ENCODE measurements around the gene CERS1. TPM values are rescaled to one million over a fixed set of nuclear protein-coding genes. Genes with fewer than 3 reads are reported as not detected.
A peak's percentile ranks its signal among the peaks of the same experiment; 100 is the strongest.

Gene CERS1
- total RNA-seq, 2 experiments from 2014 or later = not detected

DNA sequence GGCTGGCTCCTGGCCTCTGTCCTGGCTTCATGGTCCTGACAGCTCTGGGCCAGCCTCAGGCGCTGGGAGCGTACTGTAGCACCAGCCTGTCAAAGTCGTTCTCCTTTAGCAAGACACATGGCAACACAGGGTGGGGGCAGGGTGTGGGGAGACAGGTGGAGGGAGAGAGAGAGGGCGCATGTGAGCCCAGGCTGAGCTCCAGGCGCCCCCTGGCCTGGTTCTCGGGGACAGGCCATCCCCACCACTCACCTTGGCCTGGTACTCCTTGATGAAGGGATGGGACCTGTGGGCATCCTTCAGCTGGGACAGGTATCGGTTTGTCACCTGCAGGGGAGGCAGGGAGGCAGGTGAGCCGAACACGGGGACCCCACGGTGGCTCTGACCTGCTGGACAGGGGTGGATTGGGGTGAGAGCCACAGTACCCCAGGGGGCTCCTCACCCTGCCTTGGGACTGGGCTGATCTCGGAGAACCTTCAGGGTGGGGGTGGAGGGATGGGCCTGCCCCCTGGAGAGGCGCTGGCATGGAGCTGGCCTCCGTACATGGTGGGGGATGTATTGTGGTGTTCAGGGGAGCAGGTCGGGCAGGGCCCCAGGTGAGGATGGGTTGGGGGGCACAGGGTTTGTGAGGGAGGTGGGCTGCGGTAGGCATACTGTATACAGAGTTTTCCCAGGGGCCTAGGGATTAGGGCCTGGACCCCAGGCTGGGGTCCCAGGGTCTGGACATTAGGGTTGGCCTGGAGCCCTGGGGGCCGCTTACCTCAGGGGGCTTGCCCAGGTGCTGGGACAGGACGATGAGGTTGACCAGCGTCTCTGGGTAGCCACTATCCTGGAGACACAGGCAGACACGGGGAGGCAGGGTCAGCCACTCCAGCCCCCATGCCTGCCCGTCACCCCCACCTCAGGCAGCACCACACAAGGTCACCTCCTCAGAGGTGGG lies 3.9 kb upstream of the CERS1 start:
- ATAC-seq (ENCODE audit: low read depth) (no peak), DNase-seq (no peak)
- no peak overlapping the region for H3K4me3 Mint-ChIP-seq
- H3K9me3 Mint-ChIP-seq = no peaks in the 10 kb centered on the region
- no peak overlapping the region for H3K27ac Mint-ChIP-seq
- H3K4me1 Mint-ChIP-seq = peaks cover 6% of the 10 kb centered on the region
- POLR2A ChIA-PET = no interaction called here
- H3K36me3 Mint-ChIP-seq = peaks cover 6% of the 10 kb centered on the region
- H3K27me3 Mint-ChIP-seq = peaks cover 19% of the 10 kb centered on the region

DNA sequence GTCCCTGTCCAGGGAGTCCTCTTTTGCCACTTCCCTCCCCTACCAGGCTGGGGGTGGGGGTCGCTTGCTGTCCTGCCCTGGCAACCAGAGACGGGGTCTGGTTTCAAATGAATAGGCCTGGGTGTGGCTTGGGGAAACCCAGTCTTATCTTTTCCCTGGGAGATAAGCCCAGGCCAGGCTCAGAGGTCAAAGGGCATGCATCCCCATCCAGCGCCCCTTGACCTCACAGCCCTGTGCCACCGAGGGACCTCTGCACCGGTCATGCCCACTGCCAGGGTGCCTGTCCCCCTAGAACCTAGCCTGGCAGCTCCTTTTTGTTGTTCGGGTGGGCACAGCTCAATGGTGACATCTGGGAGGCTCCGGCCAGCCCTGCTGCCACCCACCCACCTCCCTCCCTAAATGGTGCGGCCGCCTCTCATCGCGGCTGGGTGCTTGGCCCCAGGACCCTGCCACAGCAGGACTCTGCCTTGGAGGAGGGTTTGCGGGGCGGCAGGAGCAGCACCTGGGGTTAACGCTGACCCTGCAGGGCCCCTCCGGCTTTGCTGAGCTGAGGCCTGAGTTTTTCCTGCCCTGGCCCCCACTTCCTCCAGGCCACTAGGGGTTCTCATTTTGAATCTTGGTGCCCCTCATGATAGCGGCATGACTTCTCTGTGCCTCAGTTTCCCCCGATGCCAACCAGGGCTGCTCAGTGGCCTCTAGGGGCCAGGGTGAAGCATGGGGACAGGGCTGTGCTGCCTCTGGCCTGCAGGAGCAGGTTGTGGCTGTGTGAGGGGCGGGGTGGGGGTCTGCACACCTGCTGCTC lies 2.9 kb upstream of the CERS1 start:
- no peak overlapping the region for H3K27ac Mint-ChIP-seq
- ATAC-seq (ENCODE audit: low read depth) (no peak), DNase-seq (no peak)
- no peaks in the 10 kb centered on the region for H3K9me3 Mint-ChIP-seq
- H3K4me1 Mint-ChIP-seq = peaks cover 6% of the 10 kb centered on the region
- POLR2A ChIA-PET = interaction anchor here (0.6 kb wide), 1 partner anchor 13 kb away, joined by 6 read pairs; no protein-coding TSS in a partner anchor
- H3K4me3 Mint-ChIP-seq = no peak overlapping the region
- peaks cover 24% of the 10 kb centered on the region for H3K27me3 Mint-ChIP-seq
- peaks cover 6% of the 10 kb centered on the region for H3K36me3 Mint-ChIP-seq

DNA sequence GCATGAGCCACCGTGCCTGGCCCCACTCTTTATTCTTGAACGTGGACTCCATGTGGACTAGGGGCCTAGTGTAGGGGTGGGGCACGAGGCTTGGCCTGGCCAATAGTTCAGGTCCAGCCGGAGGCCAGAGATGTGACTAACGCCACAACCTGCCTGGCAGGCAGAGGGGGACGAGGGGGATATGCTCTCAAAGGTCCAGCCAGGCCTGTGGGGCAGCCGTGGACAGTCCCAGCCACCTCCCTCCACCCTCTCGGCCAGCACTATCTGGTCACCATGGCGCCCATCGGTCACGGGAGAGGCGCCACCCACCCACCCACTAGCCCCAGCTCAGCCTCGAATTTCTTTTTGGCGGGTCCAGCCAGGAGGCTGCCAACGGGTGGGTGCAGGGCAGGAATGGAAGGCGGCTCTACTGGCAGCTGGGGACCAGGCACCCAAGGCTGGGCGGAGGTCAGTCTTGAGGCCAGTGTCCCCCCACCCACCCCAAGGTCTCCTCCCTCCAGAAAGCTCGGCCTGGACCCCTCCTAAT lies 2.2 kb upstream of the CERS1 start:
- Mint-ChIP-seq H3K27ac (no peak overlapping the region), H3K4me3 (no peak overlapping the region), H3K27me3 (peaks cover 30% of the 10 kb centered on the region), H3K9me3 (no peaks in the 10 kb centered on the region), H3K36me3 (peaks cover 6% of the 10 kb centered on the region), H3K4me1 (peaks cover 6% of the 10 kb centered on the region)
- DNase-seq = no peak
- POLR2A ChIA-PET = interaction anchor here (0.6 kb wide), 1 partner anchor 14 kb away, joined by 6 read pairs; no protein-coding TSS in a partner anchor
- ATAC-seq (ENCODE audit: low read depth) = no peak

DNA sequence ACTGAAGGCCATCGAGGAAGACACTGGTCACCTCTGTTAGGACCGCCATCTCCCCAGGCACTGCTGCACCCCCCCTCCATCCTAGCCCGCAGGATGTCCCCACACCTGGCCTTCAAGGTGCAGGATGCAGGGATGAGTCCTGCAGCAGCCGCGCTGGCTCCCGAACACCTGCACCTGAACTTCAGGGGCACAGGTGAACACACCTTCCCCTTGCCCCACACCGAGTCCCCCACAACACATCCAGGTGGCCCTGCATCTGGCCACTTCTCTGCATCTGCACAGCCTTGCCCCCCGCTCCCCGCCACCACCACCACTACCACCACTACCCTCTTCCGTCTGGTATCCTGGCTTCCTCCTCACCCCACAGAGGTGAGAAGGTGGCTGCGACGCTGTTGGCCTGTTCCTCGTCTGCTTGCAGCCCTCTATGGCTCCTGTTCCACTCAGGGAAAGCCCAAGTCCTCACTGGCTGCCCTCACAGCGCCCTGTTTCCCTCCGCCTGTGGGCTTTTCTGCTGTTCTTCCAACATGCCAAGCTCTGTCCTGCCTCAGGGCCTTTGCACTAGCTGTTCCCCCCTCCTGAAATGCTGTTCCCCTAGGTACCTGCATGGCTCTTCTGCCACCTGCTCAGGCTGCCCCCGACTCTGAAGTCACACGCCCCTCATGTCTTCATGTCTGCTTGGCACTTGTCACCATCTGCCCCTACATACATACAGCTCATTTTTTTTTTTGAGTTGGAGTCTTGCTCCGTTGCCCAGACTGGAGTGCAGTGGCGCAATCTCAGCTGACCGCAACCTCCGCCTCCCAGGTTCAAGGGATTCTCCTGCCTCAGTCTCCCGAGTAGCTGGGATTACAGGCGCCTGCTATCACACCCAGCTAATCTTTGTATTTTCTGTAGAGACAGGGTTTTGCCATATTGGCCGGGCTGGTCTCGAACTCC lies 1.4 kb upstream of the CERS1 start:
- Mint-ChIP-seq H3K4me3 (peak overlapping the region; percentile 7), H3K4me1 (peaks cover 6% of the 10 kb centered on the region), H3K27ac (no peak overlapping the region), H3K9me3 (no peaks in the 10 kb centered on the region), H3K36me3 (peaks cover 6% of the 10 kb centered on the region), H3K27me3 (peaks cover 36% of the 10 kb centered on the region)
- POLR2A ChIA-PET = no interaction called here
- DNase-seq (no peak), ATAC-seq (ENCODE audit: low read depth) (no peak)

DNA sequence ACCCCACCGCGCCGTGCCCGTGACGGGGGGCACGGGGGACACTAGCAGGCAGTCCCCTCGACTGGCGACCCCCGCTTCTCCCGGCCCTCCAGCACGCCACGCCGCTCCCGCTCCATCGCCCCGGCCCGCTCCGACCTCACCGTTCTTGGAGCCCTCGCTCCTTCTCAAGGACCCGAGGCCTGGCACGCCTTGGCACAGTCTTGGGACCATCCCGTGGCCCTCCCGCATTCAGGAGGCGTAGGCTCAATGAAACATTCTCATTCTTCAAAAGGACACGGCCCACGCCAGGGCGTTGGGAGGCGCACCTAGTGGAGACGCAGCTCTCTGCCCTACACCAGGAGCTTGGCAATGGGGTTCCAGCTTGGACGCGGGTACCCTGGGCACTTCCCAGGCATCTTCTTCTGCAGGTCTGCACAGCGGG lies 473 bp upstream of the CERS1 start:
- no peak for DNase-seq
- Mint-ChIP-seq H3K36me3 (peaks cover 3% of the 10 kb centered on the region), H3K4me1 (peaks cover 6% of the 10 kb centered on the region), H3K27ac (no peak overlapping the region), H3K9me3 (no peaks in the 10 kb centered on the region), H3K4me3 (peak overlapping the region; percentile 74), H3K27me3 (peaks cover 37% of the 10 kb centered on the region)
- ATAC-seq (ENCODE audit: low read depth) = no peak
- POLR2A ChIA-PET = no interaction called here

DNA sequence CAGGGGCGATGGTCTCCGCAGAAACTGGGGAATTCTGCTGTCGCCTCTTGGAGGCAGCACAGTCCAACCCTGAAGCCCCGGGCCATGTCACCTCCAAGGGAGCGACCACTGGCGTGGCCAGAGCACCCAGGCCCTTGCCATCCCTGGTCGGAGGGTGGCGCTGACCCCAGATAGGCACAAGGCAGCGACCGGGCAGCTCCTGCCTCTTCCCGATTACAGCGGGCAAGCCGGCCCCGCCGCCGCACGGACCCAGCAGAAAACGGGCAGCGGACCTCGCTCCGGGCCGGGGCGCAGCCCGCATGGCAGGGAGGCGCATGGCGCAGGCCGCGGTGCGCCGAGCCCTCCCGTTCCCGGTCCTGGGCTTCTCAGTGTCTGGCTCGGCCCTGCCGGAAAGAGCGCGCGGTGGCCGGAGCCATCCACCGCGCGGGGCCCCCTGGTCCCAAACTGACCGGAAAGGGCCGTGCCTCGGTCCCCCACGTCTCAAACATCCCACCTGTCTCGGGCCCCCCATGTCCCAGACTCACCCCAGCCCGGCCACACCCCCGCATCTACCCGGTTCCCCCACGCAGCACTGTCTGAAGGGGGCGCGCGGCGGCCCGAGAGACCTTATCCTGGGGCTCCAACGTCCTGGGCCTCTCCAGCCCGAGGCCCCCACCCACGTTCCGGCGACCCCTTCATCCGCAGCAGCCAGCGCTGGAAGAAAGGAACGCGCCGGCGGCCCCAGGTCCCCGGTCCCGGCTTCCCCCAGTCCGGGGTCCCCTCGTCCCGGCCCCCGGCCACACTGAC lies 727 bp downstream of the CERS1 start:
- POLR2A ChIA-PET = no interaction called here
- no peak overlapping the region for H3K27ac Mint-ChIP-seq
- H3K36me3 Mint-ChIP-seq = peaks cover 2% of the 10 kb centered on the region
- H3K9me3 Mint-ChIP-seq = no peaks in the 10 kb centered on the region
- H3K4me3 Mint-ChIP-seq = peak overlapping the region; percentile 35
- ATAC-seq (ENCODE audit: low read depth) (no peak), DNase-seq (no peak)
- H3K27me3 Mint-ChIP-seq = peaks cover 37% of the 10 kb centered on the region
- H3K4me1 Mint-ChIP-seq = peaks cover 6% of the 10 kb centered on the region

DNA sequence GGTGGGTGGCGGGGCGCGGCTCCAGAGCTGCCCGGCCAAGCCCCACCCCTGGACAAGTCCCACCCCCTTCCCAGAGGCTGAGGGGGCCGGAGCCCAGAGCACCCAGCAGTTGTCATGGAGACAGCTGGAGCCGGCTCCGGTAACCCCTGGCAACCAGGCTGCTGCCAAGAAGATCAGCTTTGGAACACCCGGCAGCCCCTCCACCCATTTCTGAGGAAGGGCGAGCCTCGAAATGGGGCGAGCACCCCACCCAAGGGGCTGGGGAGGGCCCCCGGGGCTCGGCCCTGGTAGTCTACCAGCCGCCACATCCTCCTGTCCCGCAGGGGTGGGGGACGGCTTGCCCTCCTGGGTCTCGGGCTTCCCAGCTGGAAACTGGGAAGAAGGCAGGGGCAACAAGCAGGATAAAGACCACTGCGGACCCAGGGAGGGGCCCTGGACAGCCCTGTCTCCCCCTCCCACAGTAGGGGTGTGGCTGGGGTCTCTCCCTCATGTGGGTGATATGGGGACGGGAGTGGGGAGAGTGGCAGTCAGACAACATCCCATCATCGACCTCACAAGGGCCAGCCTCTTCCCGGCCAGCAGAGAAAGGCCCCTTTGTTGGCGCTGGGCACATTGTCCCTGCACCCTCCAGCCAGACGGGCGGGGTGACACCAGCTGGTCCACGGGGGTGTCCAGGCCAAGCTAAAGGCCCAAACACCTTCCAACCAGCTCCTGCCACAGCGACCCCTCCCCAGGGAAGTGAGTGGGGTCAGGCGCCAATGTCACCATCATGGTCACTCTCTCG lies 1.5 kb downstream of the CERS1 start:
- POLR2A ChIA-PET = no interaction called here

DNA sequence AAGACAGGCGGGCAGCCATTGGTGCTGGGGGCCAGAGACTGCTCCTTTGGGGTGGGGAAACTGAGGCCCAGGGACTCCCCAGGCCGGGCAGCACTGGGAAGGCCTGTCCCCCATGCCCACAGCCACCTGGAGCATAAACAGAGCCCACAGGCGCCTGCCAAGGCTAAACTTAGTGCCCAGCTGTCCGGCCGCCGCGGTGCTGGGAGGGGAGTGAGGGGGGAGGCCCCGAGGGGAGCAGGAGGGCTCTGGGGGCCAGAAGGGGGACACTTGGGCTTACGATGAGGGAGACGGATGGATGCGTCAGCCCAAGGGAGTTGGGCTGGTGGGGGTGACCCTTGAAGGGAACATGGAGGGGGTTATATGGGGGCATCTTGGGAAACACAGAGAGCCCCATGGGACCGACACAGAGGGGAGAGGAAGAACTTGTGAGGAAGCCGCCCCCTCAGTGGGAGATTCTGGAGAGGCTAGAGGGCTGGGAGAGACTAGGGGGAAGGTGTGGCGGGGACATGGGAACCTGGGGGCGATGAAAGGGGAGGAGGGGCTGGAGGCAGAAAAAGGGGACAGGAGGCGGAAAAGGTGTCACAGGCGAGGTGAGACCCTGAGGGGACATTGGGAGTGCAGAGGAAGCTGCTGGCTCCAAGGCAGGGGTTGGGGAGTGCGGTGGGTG lies 2.2 kb downstream of the CERS1 start:
- Mint-ChIP-seq H3K4me3 (no peak overlapping the region), H3K4me1 (peaks cover 6% of the 10 kb centered on the region), H3K9me3 (no peaks in the 10 kb centered on the region), H3K27me3 (peaks cover 37% of the 10 kb centered on the region), H3K36me3 (peaks cover 2% of the 10 kb centered on the region), H3K27ac (no peak overlapping the region)
- POLR2A ChIA-PET = no interaction called here
- DNase-seq (no peak), ATAC-seq (ENCODE audit: low read depth) (no peak)

More for the DNA sequence above, 1.5 kb downstream of the CERS1 start:
- Mint-ChIP-seq H3K27me3 (peaks cover 37% of the 10 kb centered on the region), H3K4me1 (peaks cover 6% of the 10 kb centered on the region), H3K4me3 (no peak overlapping the region), H3K36me3 (peaks cover 2% of the 10 kb centered on the region), H3K9me3 (no peaks in the 10 kb centered on the region), H3K27ac (no peak overlapping the region)
- ATAC-seq (ENCODE audit: low read depth) (no peak), DNase-seq (no peak)

DNA sequence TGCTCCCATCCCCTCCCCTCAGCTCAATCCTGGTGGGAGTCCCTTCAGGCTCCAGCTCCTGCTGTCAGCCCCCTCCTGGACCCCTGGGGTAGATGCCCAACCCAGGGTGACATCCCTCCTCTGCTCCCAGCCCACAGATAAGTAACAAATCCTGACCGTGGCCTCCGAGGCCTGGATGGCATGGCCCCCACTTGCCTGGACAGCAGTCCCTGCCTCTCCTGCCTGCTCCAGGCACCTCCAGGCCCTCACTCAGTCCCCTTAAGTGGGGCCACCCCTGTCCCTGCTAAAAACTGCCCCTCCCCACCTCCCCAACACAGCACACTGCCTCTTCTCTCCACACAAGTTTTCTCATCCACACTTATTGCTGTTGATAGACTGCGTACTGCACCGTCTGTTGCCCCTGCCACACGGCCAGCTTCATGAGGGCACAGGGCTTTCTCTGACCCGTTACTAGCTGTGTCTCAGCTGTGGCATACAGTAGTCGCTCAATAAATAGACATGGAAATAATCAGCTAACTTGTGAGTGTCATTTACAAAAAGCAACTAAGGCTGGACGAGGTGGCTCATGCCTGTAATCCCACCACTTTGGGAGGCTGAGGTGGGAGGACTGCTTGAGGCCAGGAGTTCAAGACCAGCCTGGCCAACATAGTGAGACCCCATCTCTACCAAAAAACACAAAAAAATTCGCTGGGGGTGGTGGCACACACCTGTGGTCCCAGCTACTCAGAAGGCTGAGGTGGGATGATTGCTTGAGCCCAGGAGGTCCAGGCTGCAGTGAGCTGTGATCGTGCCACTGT lies 5.8 kb downstream of the CERS1 start:
- Mint-ChIP-seq H3K9me3 (no peaks in the 10 kb centered on the region), H3K27ac (no peak overlapping the region)
- POLR2A ChIA-PET = interaction anchor here (0.5 to 1.0 kb wide), 2 partner anchors 56 to 338 kb away, joined by 3 to 8 read pairs; no protein-coding TSS in a partner anchor

DNA sequence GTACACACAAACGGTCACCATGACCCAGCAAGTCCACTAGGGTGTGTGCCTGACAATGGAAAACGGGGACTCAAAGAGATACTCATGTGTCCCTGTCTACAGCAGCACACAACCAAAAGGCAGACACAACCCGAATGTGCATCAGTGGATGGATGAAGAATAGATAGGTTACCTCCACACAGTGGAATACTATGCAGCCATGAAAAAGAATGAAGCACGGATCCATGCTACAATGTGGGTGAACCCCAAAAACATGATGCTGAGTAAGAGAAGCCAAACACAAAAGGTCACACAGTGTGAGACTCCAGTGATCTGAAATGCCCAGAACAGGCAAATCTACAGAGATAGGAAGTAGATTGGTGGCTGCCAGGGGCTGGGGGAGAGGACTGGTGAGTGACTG lies 9.0 kb downstream of the CERS1 start:
- Mint-ChIP-seq H3K4me3 (no peak overlapping the region), H3K9me3 (no peaks in the 10 kb centered on the region), H3K27ac (no peak overlapping the region), H3K36me3 (no peaks in the 10 kb centered on the region), H3K27me3 (no peaks in the 10 kb centered on the region), H3K4me1 (no peaks in the 10 kb centered on the region)
- DNase-seq (no peak), ATAC-seq (ENCODE audit: low read depth) (no peak)
- POLR2A ChIA-PET = no interaction called here

More for the DNA sequence above, 5.8 kb downstream of the CERS1 start:
- Mint-ChIP-seq H3K4me1 (no peaks in the 10 kb centered on the region), H3K4me3 (no peak overlapping the region), H3K36me3 (no peaks in the 10 kb centered on the region), H3K27me3 (peaks cover 18% of the 10 kb centered on the region)
- ATAC-seq (ENCODE audit: low read depth) = no peak
- no peak for DNase-seq

All from activated naive CD8-positive, alpha-beta T cell treated with anti-CD3 and anti-CD28 coated beads, Interleukin-2, amount 10 ng/mL, durations not matched to agents 7 days and 5 days (primary cell).